ENCODE results near the gene ZBTB6. TPM values are rescaled to one million over a fixed set of nuclear protein-coding genes. Genes with fewer than 3 reads are reported as not detected.

Gene ZBTB6
- total and polyA plus RNA-seq, 2 of the 8 experiments (the other 6 are each of a cell fraction or from before 2014, with no cell fraction given) = 2.0 to 10.0 TPM

GRCh38 chr9:122904823-122905710, 8.1 kb downstream of the ZBTB6 start, which contains the start of gene RC3H2:
Gene RC3H2, minus strand, starts transcription at chr9:122905359. Its CDS starts 7,850 bp downstream, at chr9:122897509.
- Histone ChIP-seq H2BK5ac (ENCODE audit: low read depth, low read length) (peak within 1 kb of the TSS; percentile 46; the same call in 1 of the 2 replicates), H2AFZ (ENCODE audit: low read length) (peak within 1 kb of the TSS; percentile 100), H3K4me1 (replicated peaks in 1 of 4; ENCODE audit: control insufficient read depth in 3 of 4, insufficient read depth in 4 of 4, low read length in 3 of 4) (no peaks in the 10 kb centered on the region; a peak in 1 of 7 replicates), H3K27me3 (replicated peaks in 1 of 4; ENCODE audit: control insufficient read depth in 3 of 4, extremely low read depth in 1 of 4, insufficient read depth in 3 of 4, low read length in 3 of 4) (no peaks in the 10 kb centered on the region), H3K23ac (ENCODE audit: insufficient read length) (no peak within 1 kb of the TSS), H3K4me2 (ENCODE audit: insufficient read depth in 1 of 2, low read depth in 2 of 2, low read length in 2 of 2) (peak within 1 kb of the TSS; percentile 71 to 72), H3K9me3 (ENCODE audit: insufficient read depth in 2 of 2, low read depth in 1 of 2, low read length in 1 of 2) (no peaks in the 10 kb centered on the region), H3K79me2 (ENCODE audit: control insufficient read depth in 1 of 2, insufficient read depth in 2 of 2, low read length in 2 of 2) (peaks cover 3 to 59% of the 10 kb centered on the region in 2 experiments; a peak in 3 of 4 replicates), H4K20me1 (replicated peaks in 1 of 2; ENCODE audit: control insufficient read depth in 1 of 2, insufficient read depth in 2 of 2, low read length in 2 of 2) (no peaks in the 10 kb centered on the region), H3K4ac (replicated peaks; ENCODE audit: insufficient read length, low read depth, low read length) (peak within 1 kb of the TSS; percentile 46), H3K79me1 (ENCODE audit: low read depth, low read length) (no peaks in the 10 kb centered on the region), H3K27ac (ENCODE audit: low read depth, low read length) (peak within 1 kb of the TSS; percentile 79), H4K91ac (replicated peaks; ENCODE audit: insufficient read length, low read length) (no peak within 1 kb of the TSS), H4K5ac (ENCODE audit: insufficient read length, low read depth, low read length) (peak within 1 kb of the TSS; percentile 61), H3K36me3 (ENCODE audit: control insufficient read depth in 2 of 4, insufficient read depth in 4 of 4, low read length in 3 of 4) (peaks cover 0 to 3% (median 0%) of the 10 kb centered on the region in 4 experiments; a peak in 1 of 8 replicates), H2BK120ac (replicated peaks; ENCODE audit: low read depth, low read length) (no peak within 1 kb of the TSS), H3K23me2 (ENCODE audit: low read depth, low read length) (no peaks in the 10 kb centered on the region), H3K9ac (replicated peaks in 1 of 4; ENCODE audit: extremely low read depth in 1 of 4, low read depth in 3 of 4, low read length in 3 of 4) (peak within 1 kb of the TSS; percentile 94 to 96 (median 94)), H2BK20ac (ENCODE audit: low read length) (no peak within 1 kb of the TSS), H3K56ac (replicated peaks; ENCODE audit: insufficient read length, low read depth, low read length) (no peak within 1 kb of the TSS), H2BK12ac (ENCODE audit: low read depth, low read length) (peak within 1 kb of the TSS; percentile 42; the same call in 1 of the 2 replicates), H3K14ac (ENCODE audit: insufficient read length) (no peak within 1 kb of the TSS), H3K18ac (ENCODE audit: extremely low read depth, low read length) (peak within 1 kb of the TSS; percentile 86), H4K8ac (ENCODE audit: extremely low read depth, insufficient read depth, low read length) (peak within 1 kb of the TSS; percentile 98), H3K4me3 (ENCODE audit: extremely low read depth in 1 of 4, insufficient read depth in 2 of 4, low read depth in 3 of 4, low read length in 4 of 4) (peak within 1 kb of the TSS; percentile 89 to 93 (median 92)), H2AK5ac (ENCODE audit: low read depth, low read length) (no peak within 1 kb of the TSS), H2BK15ac (ENCODE audit: low read length) (no peak within 1 kb of the TSS)
- DNase-seq (ENCODE audit: low read depth in 1 of 2, low spot score in 2 of 2) (peak; percentile 94 to 100), FAIRE-seq (peak; percentile 100)
- CTCF ChIA-PET (ENCODE audit: partially characterized antibody) = interaction anchor here (1.4 kb wide), 1 partner anchor 24 kb away, joined by 3 read pairs; no protein-coding TSS in a partner anchor
- POLR2A ChIA-PET (ENCODE audit: partially characterized antibody) = interaction anchor here (0.8 to 3.8 kb wide), 19 partner anchors 9 to 169 kb away, joined by 3 to 35 read pairs (median 4); partner anchors contain the start of genes PDCL, ZBTB26 and ZBTB6
- WGBS, 2 experiments (ENCODE audit: extremely low coverage in 1 of 2, insufficient coverage in 1 of 2, insufficient read length in 1 of 2, insufficient replicate concordance in 2 of 2, low coverage in 1 of 2, low lambda C conversion rate in 2 of 2, missing lambda C conversion rate in 1 of 2) = 2% methylated on average over 42 of the region's 77 CpGs; no CpG with 5 or more reads in 1 of the 2 experiments
- peak; percentile 95 to 97 for TF ChIP-seq POLR2A (IDR thresholded peaks at IDR 0.05; ENCODE audit: control extremely low read depth in 1 of 2, low read depth in 2 of 2, low read length in 2 of 2)
- TF ChIP-seq, protein P1, sequence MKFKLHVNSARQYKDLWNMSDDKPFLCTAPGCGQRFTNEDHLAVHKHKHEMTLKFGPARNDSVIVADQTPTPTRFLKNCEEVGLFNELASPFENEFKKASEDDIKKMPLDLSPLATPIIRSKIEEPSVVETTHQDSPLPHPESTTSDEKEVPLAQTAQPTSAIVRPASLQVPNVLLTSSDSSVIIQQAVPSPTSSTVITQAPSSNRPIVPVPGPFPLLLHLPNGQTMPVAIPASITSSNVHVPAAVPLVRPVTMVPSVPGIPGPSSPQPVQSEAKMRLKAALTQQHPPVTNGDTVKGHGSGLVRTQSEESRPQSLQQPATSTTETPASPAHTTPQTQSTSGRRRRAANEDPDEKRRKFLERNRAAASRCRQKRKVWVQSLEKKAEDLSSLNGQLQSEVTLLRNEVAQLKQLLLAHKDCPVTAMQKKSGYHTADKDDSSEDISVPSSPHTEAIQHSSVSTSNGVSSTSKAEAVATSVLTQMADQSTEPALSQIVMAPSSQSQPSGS (IDR thresholded peaks at IDR 0.05; ENCODE audit: low read length) = peak; percentile 84
- peak; percentile 26; the same call in 1 of the 2 replicates for TF ChIP-seq BACH1 (IDR thresholded peaks at IDR 0.05; ENCODE audit: low read length)
- peak; percentile 86 for TF ChIP-seq TEAD4 (IDR thresholded peaks at IDR 0.05; ENCODE audit: low read depth, low read length)
- peak; percentile 84; the same call in 1 of the 2 replicates for TF ChIP-seq TBP (IDR thresholded peaks at IDR 0.05; ENCODE audit: low read depth, low read length)
- peak in 1 of 2 experiments; percentile 53; a peak in 1 of 4 replicates for TF ChIP-seq HDAC2 (IDR thresholded peaks at IDR 0.05; ENCODE audit: borderline replicate concordance in 1 of 2, low read depth in 2 of 2, low read length in 2 of 2)
- TF ChIP-seq SIN3A (conservative IDR thresholded peaks at IDR 0.05 in 1 of 2, IDR thresholded peaks at IDR 0.05 in 1 of 2; ENCODE audit: low read depth in 1 of 2, low read length in 2 of 2) = peak in 1 of 2 experiments; percentile 77; a peak in 1 of 4 replicates
- peak; percentile 50 for TF ChIP-seq MAX (IDR thresholded peaks at IDR 0.05)

Measured in H1 (cell line).